Measurements from ENCODE around the gene NIPBL.

Gene NIPBL

DNA sequence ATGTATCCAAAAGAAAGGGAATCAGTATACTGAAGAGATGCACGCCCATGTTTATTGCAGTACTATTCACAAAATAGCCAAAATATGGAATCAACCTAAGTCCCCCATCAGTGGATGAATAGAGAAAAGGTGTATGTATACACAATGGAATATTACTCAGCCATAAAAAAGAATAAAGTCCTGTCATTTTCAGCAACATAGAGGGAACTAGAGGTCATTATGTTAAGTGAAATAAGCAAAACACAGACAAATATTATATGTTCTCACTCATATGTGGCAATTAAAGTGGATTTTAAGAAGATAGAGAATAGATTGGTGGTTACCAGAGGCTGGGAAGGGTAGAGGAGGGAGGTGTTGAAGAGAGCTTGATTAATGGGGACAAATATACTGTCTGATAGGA is 88.6 kb downstream of the NIPBL start:
- TF ChIP-seq CEBPB (IDR thresholded peaks at IDR 0.05) (no peak), ZBTB7A (IDR thresholded peaks at IDR 0.05; ENCODE audit: low read depth) (no peak), RAD21 (IDR thresholded peaks at IDR 0.05; ENCODE audit: low read depth) (no peak)
- TF ChIP-seq, protein P1, sequence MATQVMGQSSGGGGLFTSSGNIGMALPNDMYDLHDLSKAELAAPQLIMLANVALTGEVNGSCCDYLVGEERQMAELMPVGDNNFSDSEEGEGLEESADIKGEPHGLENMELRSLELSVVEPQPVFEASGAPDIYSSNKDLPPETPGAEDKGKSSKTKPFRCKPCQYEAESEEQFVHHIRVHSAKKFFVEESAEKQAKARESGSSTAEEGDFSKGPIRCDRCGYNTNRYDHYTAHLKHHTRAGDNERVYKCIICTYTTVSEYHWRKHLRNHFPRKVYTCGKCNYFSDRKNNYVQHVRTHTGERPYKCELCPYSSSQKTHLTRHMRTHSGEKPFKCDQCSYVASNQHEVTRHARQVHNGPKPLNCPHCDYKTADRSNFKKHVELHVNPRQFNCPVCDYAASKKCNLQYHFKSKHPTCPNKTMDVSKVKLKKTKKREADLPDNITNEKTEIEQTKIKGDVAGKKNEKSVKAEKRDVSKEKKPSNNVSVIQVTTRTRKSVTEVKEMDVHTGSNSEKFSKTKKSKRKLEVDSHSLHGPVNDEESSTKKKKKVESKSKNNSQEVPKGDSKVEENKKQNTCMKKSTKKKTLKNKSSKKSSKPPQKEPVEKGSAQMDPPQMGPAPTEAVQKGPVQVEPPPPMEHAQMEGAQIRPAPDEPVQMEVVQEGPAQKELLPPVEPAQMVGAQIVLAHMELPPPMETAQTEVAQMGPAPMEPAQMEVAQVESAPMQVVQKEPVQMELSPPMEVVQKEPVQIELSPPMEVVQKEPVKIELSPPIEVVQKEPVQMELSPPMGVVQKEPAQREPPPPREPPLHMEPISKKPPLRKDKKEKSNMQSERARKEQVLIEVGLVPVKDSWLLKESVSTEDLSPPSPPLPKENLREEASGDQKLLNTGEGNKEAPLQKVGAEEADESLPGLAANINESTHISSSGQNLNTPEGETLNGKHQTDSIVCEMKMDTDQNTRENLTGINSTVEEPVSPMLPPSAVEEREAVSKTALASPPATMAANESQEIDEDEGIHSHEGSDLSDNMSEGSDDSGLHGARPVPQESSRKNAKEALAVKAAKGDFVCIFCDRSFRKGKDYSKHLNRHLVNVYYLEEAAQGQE (IDR thresholded peaks at IDR 0.05; ENCODE audit: low read depth) = no peak

DNA sequence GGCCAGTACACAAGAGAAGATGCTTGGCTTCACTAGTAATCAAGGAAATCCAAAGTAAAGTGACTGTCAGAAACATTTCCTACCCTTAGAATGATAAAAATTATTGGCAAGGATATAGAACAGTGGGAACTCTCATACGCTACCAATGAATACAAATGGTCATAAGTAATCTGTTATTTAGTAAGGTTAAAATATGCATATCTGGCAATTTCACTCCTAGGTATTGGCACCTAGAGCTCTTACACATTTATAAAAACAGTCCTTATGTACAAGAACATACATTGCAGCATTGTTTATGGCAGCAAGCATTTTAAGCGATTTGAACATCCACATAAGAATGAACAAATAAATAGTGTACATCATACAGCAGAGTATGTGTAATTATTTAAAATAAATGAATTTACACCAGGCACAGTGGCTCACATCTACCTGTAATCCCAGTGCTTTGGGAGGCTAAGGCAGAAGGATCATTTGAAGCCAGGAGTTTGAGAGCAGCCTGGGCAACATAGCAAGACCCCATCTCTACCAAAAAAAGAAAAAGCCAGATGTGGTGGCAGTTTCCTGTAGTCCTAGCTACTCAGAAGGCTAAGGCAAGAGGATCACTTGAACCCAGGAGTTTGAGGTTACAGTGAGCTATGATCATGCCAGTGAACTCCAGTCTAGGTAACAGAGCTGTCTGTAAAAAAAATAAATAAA is 93.3 kb downstream of the NIPBL start:
- TF ChIP-seq EGR1 (IDR thresholded peaks at IDR 0.05) = no peak
- TF ChIP-seq, protein P1 (IDR thresholded peaks at IDR 0.05; ENCODE audit: low read depth) = no peak
- TF ChIP-seq, protein P2, sequence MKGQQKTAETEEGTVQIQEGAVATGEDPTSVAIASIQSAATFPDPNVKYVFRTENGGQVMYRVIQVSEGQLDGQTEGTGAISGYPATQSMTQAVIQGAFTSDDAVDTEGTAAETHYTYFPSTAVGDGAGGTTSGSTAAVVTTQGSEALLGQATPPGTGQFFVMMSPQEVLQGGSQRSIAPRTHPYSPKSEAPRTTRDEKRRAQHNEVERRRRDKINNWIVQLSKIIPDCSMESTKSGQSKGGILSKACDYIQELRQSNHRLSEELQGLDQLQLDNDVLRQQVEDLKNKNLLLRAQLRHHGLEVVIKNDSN (IDR thresholded peaks at IDR 0.05) = no peak
- TF ChIP-seq YY1 (IDR thresholded peaks at IDR 0.05; ENCODE audit: low read depth) = no peak
- TF ChIP-seq, protein P3, sequence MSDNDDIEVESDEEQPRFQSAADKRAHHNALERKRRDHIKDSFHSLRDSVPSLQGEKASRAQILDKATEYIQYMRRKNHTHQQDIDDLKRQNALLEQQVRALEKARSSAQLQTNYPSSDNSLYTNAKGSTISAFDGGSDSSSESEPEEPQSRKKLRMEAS (IDR thresholded peaks at IDR 0.05) = no peak
- TF ChIP-seq CREB1 (IDR thresholded peaks at IDR 0.05; ENCODE audit: low read depth) = no peak
- no peak for TF ChIP-seq EP300 (IDR thresholded peaks at IDR 0.05; ENCODE audit: borderline replicate concordance)
- TF ChIP-seq CEBPB (IDR thresholded peaks at IDR 0.05) = no peak
- no peak for TF ChIP-seq TEAD4 (IDR thresholded peaks at IDR 0.05)
- no peak for TF ChIP-seq RAD21 (IDR thresholded peaks at IDR 0.05; ENCODE audit: low read depth)
- no peak for TF ChIP-seq NFIC (IDR thresholded peaks at IDR 0.05)
- TF ChIP-seq ZBTB7A (IDR thresholded peaks at IDR 0.05; ENCODE audit: low read depth) = no peak
- no peak for TF ChIP-seq FOXM1 (IDR thresholded peaks at IDR 0.05; ENCODE audit: borderline replicate concordance, low read depth)
- TF ChIP-seq TAF1 (IDR thresholded peaks at IDR 0.05; ENCODE audit: low read depth) = no peak
- no peak for TF ChIP-seq TCF12 (IDR thresholded peaks at IDR 0.05; ENCODE audit: low read depth)

DNA sequence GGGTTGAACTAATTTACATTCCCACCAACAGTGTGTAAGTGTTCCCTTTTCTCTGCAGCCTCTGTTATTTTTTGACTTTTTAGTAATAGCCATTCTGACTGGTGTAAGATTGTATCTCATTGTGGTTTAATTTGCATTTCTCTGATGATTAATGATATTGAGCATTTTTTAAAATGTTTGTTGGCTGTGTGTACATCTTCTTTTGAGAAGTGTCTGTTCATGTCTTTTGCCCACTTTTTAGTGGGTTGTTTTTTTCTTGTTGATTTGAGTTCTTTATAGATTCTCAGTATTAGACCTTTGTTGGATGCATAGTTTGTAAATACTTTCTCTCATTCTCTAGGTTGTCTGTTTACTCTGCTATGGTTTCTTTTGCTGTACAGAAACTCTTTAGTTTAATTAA is 101.6 kb downstream of the NIPBL start:
- TF ChIP-seq YY1 (IDR thresholded peaks at IDR 0.05; ENCODE audit: low read depth) (no peak), TEAD4 (IDR thresholded peaks at IDR 0.05) (no peak), ZBTB7A (IDR thresholded peaks at IDR 0.05; ENCODE audit: low read depth) (no peak), TCF12 (IDR thresholded peaks at IDR 0.05; ENCODE audit: low read depth) (no peak)
- TF ChIP-seq, protein P2 (IDR thresholded peaks at IDR 0.05) = no peak

DNA sequence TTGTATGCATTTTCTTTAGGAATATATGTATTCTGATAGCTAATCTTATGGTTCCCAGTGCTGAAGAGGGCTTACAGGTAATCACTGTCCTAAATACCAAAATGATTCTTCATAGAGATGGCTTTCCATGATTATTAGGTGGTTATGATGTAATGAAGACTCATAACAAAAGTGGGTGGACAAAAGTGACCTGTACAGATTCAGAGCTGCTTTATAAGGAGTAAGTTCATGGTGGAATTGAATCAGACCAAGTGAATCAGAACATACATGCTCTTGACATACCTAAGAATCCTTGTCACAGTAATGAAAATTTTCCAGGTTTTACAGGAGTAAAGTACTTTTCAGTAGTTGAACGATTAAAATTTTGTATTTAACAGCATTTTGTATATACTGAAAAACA is 105.6 kb downstream of the NIPBL start:
- TF ChIP-seq ZBTB7A (IDR thresholded peaks at IDR 0.05; ENCODE audit: low read depth) (no peak), FOXM1 (IDR thresholded peaks at IDR 0.05; ENCODE audit: borderline replicate concordance, low read depth) (no peak), TCF12 (IDR thresholded peaks at IDR 0.05; ENCODE audit: low read depth) (no peak), TEAD4 (IDR thresholded peaks at IDR 0.05) (no peak), CREB1 (IDR thresholded peaks at IDR 0.05; ENCODE audit: low read depth) (no peak), EP300 (IDR thresholded peaks at IDR 0.05; ENCODE audit: borderline replicate concordance) (no peak), NFIC (IDR thresholded peaks at IDR 0.05) (no peak), RAD21 (IDR thresholded peaks at IDR 0.05; ENCODE audit: low read depth) (no peak), YY1 (IDR thresholded peaks at IDR 0.05; ENCODE audit: low read depth) (no peak), CEBPB (IDR thresholded peaks at IDR 0.05) (no peak)
- TF ChIP-seq, protein P2 (IDR thresholded peaks at IDR 0.05) = no peak
- TF ChIP-seq, protein P3 (IDR thresholded peaks at IDR 0.05) = no peak

DNA sequence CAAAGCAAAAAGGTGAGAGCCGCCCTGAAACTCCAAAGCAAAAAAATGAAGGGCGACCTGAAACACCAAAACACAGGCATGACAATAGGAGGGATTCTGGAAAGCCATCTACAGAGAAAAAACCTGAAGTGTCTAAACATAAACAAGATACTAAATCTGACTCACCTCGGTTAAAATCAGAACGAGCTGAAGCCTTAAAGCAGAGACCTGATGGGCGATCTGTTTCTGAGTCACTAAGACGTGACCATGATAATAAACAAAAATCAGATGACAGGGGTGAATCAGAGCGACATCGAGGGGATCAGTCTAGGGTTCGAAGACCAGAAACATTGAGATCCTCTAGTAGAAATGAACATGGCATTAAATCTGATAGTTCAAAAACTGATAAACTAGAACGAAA is 108.8 kb downstream of the NIPBL start:
- TF ChIP-seq CEBPB (IDR thresholded peaks at IDR 0.05) (no peak), RAD21 (IDR thresholded peaks at IDR 0.05; ENCODE audit: low read depth) (no peak), YY1 (IDR thresholded peaks at IDR 0.05; ENCODE audit: low read depth) (no peak), ZBTB7A (IDR thresholded peaks at IDR 0.05; ENCODE audit: low read depth) (no peak), TCF12 (IDR thresholded peaks at IDR 0.05; ENCODE audit: low read depth) (no peak), EGR1 (IDR thresholded peaks at IDR 0.05) (no peak), TAF1 (IDR thresholded peaks at IDR 0.05; ENCODE audit: low read depth) (no peak), FOXM1 (IDR thresholded peaks at IDR 0.05; ENCODE audit: borderline replicate concordance, low read depth) (no peak)
- TF ChIP-seq, protein P2 (IDR thresholded peaks at IDR 0.05) = no peak
- TF ChIP-seq, protein P1 (IDR thresholded peaks at IDR 0.05; ENCODE audit: low read depth) = no peak
